Small intestine (tissue), 7 donors: ENCODE measurements around the gene SULT1A1. TPM values are rescaled to one million over a fixed set of nuclear protein-coding genes. Genes with fewer than 3 reads are reported as not detected.
"Not testable (repeated sequence)": the region's sequence is repeated elsewhere in the genome, so short reads cannot be mapped to it uniquely, and the experiment has no call there.

ENCODE experiments used
- DNase-seq, 2 donors: peaks; one replicate each; pipeline versions ENCODE4 v3.0.0 to v3.0.0-alpha.2; 2013
- FAIRE-seq: peaks from 2 replicates; lab custom pipeline; 2012; peaks lifted over from hg19 to GRCh38; lab: Jason Lieb, UNC
- H3K27ac ChIP-seq, 3 donors: one replicate each; pipeline ENCODE4 v1.5.1; 2013; ENCODE audit warnings: low read length in 2 of 3, mild to moderate bottlenecking in 2 of 3, control low read depth in 1 of 3, inconsistent platforms in 1 of 3, low read depth in 1 of 3, moderate library complexity in 1 of 3
- H3K27me3 ChIP-seq, 3 donors: one replicate each; pipeline ENCODE4 v1.6.1; 2013; ENCODE audit warnings: low read length in 3 of 3, inconsistent platforms in 1 of 3; ENCODE audit not compliant: control insufficient read depth in 3 of 3, insufficient read depth in 3 of 3
- H3K36me3 ChIP-seq, 3 donors: one replicate each; pipeline ENCODE4 v1.6.1; 2013; ENCODE audit warnings: low read length in 3 of 3, inconsistent platforms in 1 of 3, low read depth in 1 of 3, mild to moderate bottlenecking in 1 of 3, moderate library complexity in 1 of 3; ENCODE audit not compliant: control insufficient read depth in 3 of 3, insufficient read depth in 2 of 3
- H3K4me1 ChIP-seq, 3 donors: one replicate each; pipeline ENCODE4 v1.6.1; 2013; ENCODE audit warnings: low read length in 2 of 3, inconsistent platforms in 1 of 3, low read depth in 1 of 3, mild to moderate bottlenecking in 1 of 3, moderate library complexity in 1 of 3; ENCODE audit not compliant: control insufficient read depth in 3 of 3, insufficient read depth in 2 of 3
- H3K4me3 ChIP-seq, 3 donors: one replicate each; pipeline ENCODE4 v1.5.1; 2013; ENCODE audit warnings: low read length in 3 of 3, control low read depth in 1 of 3, inconsistent platforms in 1 of 3, low read depth in 1 of 3, mild to moderate bottlenecking in 1 of 3, moderate library complexity in 1 of 3
- H3K9me3 ChIP-seq, 2 donors: one replicate each; pipeline ENCODE4 v1.6.1; 2013; ENCODE audit warnings: low read depth in 1 of 2, low read length in 1 of 2; ENCODE audit not compliant: control insufficient read depth in 2 of 2, insufficient read depth in 1 of 2
- WGBS, 3 donors: extraction: QIAGEN DNeasy Blood & Tissue Kit; methylation state at CpG; one replicate each; pipeline ENCODE4 v1.1.7; 2013; 5-methylcytosine and 5-hydroxymethylcytosine counted together
- polyA plus RNA-seq, 4 donors: library from polyadenylated mRNA; stranded (reverse) in 3 of 4; unstranded in 1 of 4; fragments of 200-250 nt in 3 of 4; fragments of 120-200 nt in 1 of 4; gene quantifications; one replicate each; pipeline versions ENCODE4 v1.2.1 to v1.2.3, GENCODE V29; 2013
- donor health status: healthy with polysubstance abuse.
- donor health status: control.
- donor health status: control.
- donor health status: Bipolar disorder and iron deficiency.
- donor health status: healthy.

Gene SULT1A1
- polyA plus RNA-seq, 4 donors = 69.7 to 710 (median 271) TPM

DNA sequence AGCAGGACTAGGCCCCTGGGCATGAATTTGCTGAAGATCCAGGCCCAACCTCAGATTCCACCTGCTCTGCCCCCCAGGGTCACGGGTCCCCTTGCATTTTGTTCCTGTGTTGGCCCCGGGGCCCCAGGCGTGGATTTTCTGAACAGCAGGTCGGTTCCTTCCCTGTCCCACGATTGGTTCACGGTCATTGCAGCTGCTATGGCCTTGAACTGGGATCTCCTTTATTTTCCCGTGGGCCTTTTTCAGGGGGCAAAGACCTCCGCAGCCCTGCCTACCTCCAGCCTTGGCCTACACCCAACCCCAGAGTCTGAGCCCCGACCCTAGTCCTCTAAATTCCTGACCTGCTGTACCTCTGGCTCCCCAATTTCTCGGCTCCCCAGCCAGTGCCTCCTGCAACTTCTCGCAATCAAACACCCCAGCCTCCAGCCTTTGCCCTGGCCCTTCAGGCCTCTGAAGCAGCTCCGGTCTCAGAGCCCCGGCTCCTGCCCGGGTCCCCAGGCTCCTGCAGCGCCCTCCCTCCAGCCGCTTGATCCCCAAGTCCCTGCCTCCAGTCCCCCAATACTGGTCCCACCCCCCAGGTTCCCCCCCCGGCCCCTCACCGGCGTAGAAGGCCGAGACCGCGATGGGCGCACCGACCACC lies 12.8 kb upstream of the SULT1A1 start:
- Histone ChIP-seq H3K27ac (peak overlapping the region; percentile 20 to 60 (median 38)), H3K4me3 (peak overlapping the region; percentile 40 to 66 (median 50)), H3K4me1 (peaks cover 0 to 12% (median 0%) of the 10 kb centered on the region in 3 donors), H3K36me3 (peaks cover 0 to 25% (median 0%) of the 10 kb centered on the region in 3 donors)
- WGBS, 3 donors = 6 to 32% (median 16%) methylated on average over 23 to 24 of the region's 24 CpGs
- not testable (repeated sequence) for H3K9me3 ChIP-seq, H3K27me3 ChIP-seq, FAIRE-seq
- DNase-seq = peak in 1 of 2 donors; percentile 26

DNA sequence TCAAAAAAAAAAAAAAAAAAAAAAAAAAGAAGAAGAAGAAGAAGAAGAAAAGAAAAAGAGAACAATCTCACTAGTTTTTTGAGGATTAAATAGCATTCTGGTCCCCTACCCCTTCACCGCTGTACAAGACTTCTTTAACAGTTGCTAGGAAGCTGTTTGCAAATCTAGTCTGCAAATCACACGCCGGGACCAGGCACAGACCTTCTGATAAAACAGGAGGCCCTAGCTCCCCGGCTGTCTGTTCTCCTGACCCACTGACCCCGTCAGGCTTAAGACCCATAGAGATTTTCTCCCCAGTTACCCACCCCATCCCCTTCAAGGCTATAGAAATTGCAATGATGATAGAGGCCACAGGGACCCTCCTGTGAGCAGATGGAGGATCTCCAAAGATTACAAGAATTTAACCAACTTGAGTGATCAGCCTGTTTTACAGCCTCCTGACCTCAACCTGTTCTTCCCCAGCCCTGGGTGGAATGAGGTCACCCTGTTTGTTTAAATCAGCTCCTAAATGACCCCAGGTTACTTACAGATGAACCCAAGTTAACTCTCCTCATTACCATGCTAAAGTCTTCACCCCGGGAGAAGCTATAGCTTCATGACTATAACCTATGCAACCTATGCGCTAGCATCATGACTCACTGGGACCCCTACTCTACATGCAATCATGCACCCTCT lies 11.8 kb upstream of the SULT1A1 start:
- Histone ChIP-seq H3K4me3 (peak overlapping the region in 1 of 3 donors; percentile 50), H3K27me3 (no peaks in the 10 kb centered on the region), H3K36me3 (peaks cover 0 to 31% (median 0%) of the 10 kb centered on the region in 3 donors), H3K4me1 (peaks cover 0 to 12% (median 0%) of the 10 kb centered on the region in 3 donors), H3K27ac (no peak overlapping the region), H3K9me3 (no peaks in the 10 kb centered on the region)
- DNase-seq (peak in 1 of 2 donors; percentile 27), FAIRE-seq (no peak)
- 47 to 62% (median 48%) methylated on average over 7 of the region's 7 CpGs for WGBS, 3 donors

DNA sequence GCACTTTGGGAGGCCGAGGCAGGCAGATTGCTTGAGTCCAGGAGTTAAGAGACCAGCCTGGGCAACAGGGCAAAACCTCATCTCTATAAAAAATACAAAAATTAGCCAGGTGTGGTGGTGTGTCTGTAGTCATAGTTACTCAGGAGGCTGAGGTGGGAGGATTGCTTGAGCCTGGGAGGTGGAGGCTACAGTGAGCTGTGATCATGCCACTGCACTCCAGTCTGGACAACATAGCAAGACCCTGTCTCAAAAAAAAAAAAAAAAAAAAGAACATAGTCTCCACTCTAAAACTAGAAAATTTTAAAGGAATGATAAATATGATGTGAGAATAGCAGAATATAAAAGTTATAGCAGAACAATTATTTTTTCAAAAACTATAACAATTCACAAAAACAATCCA lies 10.5 kb upstream of the SULT1A1 start:
- WGBS, 3 donors = 79 to 91% (median 89%) methylated on average over 1 of the region's 1 CpG
- not testable (repeated sequence) for H3K27ac ChIP-seq, H3K27me3 ChIP-seq, FAIRE-seq, H3K4me3 ChIP-seq, DNase-seq, H3K9me3 ChIP-seq
- Histone ChIP-seq H3K36me3 (peaks cover 0 to 31% (median 0%) of the 10 kb centered on the region in 3 donors), H3K4me1 (peaks cover 0 to 12% (median 0%) of the 10 kb centered on the region in 3 donors)

DNA sequence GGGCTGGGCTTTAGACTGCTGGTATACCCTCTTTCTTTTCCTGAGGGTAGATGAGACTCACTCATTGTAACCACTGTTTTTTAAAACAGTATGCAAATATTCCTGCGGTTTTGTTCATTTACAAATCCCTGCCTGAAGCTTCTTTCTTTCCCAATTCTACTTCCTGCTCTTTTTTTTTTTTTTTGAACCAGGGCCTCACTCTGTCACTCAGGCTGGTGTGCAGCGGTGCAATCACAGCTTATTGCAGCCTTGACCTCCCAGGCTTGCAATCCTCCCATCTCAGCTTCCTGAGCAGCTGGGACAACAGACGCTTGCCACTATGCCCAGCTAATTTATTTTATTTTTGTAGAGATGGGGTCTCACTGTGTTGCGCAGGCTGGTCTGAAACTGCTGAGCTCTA lies 8.0 kb upstream of the SULT1A1 start:
- Histone ChIP-seq H3K27ac (no peak overlapping the region), H3K4me1 (peaks cover 0 to 12% (median 0%) of the 10 kb centered on the region in 3 donors), H3K27me3 (no peaks in the 10 kb centered on the region), H3K4me3 (no peak overlapping the region), H3K9me3 (no peaks in the 10 kb centered on the region), H3K36me3 (peaks cover 0 to 31% (median 0%) of the 10 kb centered on the region in 3 donors)
- FAIRE-seq (no peak), DNase-seq (no peak)
- 61 to 67% (median 66%) methylated on average over 4 of the region's 4 CpGs for WGBS, 3 donors

DNA sequence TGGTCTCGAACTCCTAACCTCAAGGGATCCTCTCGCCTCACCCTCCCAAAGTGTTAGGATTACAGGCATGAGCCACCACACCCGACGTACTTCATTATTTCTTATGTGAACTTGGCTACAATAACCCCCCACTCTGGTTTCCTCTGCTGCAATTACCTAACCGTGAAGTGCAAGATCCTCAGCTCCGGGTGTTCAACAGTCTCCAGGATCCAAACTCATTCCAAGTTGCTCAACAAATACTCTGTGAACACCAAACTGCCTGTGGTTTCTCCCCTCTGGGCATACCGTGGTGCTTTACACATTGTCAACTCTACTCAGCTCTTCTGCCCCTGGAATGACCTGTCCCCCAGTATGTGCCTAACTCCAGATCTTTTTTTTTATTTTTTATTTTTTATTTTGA lies 6.8 kb upstream of the SULT1A1 start:
- peaks cover 0 to 7% (median 0%) of the 10 kb centered on the region in 3 donors for H3K4me1 ChIP-seq
- H3K9me3 ChIP-seq = no peaks in the 10 kb centered on the region
- H3K27me3 ChIP-seq = no peaks in the 10 kb centered on the region
- no peak overlapping the region for H3K27ac ChIP-seq
- DNase-seq (no peak), FAIRE-seq (no peak)
- WGBS, 3 donors = 76 to 80% (median 78%) methylated on average over 7 of the region's 7 CpGs
- H3K36me3 ChIP-seq = peaks cover 0 to 31% (median 0%) of the 10 kb centered on the region in 3 donors
- no peak overlapping the region for H3K4me3 ChIP-seq

DNA sequence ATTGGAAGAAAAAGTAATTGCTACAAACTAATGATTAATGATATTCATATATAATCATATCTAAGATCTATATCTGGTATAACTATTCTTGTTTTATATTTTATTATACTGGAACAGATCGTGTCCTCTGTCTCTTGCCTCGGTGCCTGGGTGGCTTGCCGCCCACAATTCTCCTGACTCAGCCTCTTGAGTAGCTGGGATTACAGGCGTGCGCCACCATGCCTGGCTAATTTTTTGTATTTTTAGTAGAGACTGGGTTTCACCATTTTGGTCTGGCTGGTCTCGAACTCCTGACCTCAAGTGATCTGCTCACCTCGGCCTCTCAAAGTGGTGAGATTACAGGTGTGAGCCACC lies 6.4 kb upstream of the SULT1A1 start:
- DNase-seq, H3K4me3 ChIP-seq, H3K9me3 ChIP-seq, H3K27me3 ChIP-seq, FAIRE-seq, H3K4me1 ChIP-seq, H3K27ac ChIP-seq: not testable (repeated sequence)
- H3K36me3 ChIP-seq = peaks cover 0 to 31% (median 0%) of the 10 kb centered on the region in 3 donors
- 73 to 79% (median 76%) methylated on average over 7 of the region's 7 CpGs for WGBS, 3 donors

DNA sequence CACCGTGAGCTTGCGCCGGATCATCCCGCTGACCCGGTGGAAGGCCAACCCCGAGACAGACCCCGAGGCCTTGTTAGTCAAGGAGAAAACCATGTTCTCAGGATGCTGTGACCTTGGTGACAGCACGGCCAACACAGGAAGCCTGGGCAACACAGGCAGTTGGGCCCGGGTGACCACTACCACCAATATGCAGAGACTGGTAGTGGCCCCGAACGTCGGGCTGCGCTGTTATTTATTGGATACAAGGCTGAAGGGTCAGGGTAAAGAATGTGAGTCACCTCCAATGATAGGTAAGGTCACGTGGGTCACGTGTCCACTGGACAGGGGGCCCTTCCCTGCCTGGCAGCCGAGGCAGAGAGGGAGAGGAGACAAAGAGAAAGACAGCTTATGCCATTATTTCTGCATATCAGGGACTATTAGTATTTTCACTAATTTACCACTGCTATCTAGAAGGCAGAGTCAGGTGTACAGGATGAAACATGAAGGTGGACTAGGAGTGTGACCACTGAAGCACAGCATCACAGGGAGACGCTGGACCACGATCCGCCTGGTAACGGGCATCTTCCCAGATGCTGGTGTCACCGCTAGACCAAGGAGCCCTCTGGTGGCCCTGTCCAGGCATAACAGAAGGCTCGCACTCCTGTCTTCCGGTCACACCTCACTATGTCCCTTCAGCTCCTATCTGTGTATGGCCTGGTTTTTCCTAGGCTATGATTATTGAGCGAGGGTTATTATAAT lies 5.8 kb upstream of the SULT1A1 start:
- H3K27ac ChIP-seq, FAIRE-seq, H3K27me3 ChIP-seq, H3K4me3 ChIP-seq, H3K9me3 ChIP-seq, H3K4me1 ChIP-seq: not testable (repeated sequence)
- DNase-seq = peak; percentile 47 to 67
- WGBS, 3 donors = 41 to 51% (median 49%) methylated on average over 16 to 17 of the region's 24 CpGs
- H3K36me3 ChIP-seq = peaks cover 0 to 25% (median 0%) of the 10 kb centered on the region in 3 donors

DNA sequence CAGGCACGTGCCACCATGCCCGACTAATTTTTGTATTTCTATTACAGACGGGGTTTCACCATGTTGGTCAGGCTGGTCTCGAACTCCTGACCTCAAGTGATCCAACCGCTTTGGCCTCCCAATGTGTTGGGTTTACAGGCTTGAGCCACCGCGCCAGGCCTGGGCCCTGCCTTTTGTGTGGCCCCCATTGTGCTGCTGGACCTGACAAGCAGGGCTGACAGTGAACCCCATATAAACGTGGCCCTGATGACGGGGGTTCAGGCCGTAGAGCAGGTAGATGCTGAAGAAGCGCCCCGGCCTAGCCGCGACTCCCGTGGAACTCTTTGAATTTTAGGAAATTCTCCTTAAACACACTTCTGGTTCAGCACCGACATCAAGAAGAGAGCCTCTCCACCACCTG lies 4.7 kb upstream of the SULT1A1 start:
- not testable (repeated sequence) for H3K4me3 ChIP-seq, DNase-seq, FAIRE-seq, H3K9me3 ChIP-seq, H3K27me3 ChIP-seq, H3K27ac ChIP-seq
- Histone ChIP-seq H3K4me1 (peaks cover 2 to 19% (median 7%) of the 10 kb centered on the region in 3 donors), H3K36me3 (peaks cover 0 to 21% (median 0%) of the 10 kb centered on the region in 3 donors)
- 70 to 85% (median 79%) methylated on average over 10 to 15 of the region's 16 CpGs for WGBS, 3 donors
